CD14-positive monocyte (primary cell): Measurements from ENCODE around the gene CHPF. TPM values are rescaled to one million over a fixed set of nuclear protein-coding genes. Genes with fewer than 3 reads are reported as not detected.

ENCODE experiments used
- DNase-seq, 3 donors: peaks; one replicate each; pipeline ENCODE4 v3.0.0-alpha.2; 2011 to 2022
- H2AFZ ChIP-seq: 2 replicates; pipeline ENCODE4 v1.6.0; 2012; ENCODE audit warnings: mild to moderate bottlenecking, low read depth, low read length, inconsistent platforms; ENCODE audit not compliant: insufficient read depth, poor library complexity, severe bottlenecking
- H3K27ac ChIP-seq, 2 donors: 1 replicate in 1 of 2; 2 replicates in 1 of 2; pipeline ENCODE4 v1.5.1; 2012 to 2013; ENCODE audit warnings: low read length in 2 of 2, control low read depth in 1 of 2, inconsistent platforms in 1 of 2, low read depth in 1 of 2, mild to moderate bottlenecking in 1 of 2
- H3K27me3 ChIP-seq, 2 donors: one replicate each; pipeline versions ENCODE4 v1.6.0 to v1.6.1; 2011 to 2013; ENCODE audit warnings: low read length in 2 of 2; ENCODE audit not compliant: control insufficient read depth in 2 of 2, insufficient read depth in 2 of 2
- H3K36me3 ChIP-seq, 2 donors: replicated peaks in 1 of 2; 1 replicate in 1 of 2; 2 replicates in 1 of 2; pipeline versions ENCODE4 v1.5.1 to v1.6.1; 2012 to 2013; ENCODE audit warnings: low read length in 2 of 2, control low read depth in 1 of 2, inconsistent platforms in 1 of 2, mild to moderate bottlenecking in 1 of 2; ENCODE audit not compliant: insufficient read depth in 2 of 2, control insufficient read depth in 1 of 2
- H3K4me1 ChIP-seq, 2 donors: 1 replicate in 1 of 2; 2 replicates in 1 of 2; pipeline versions ENCODE4 v1.5.1 to v1.6.1; 2012 to 2013; ENCODE audit warnings: low read length in 2 of 2, control low read depth in 1 of 2, inconsistent platforms in 1 of 2, mild to moderate bottlenecking in 1 of 2, moderate library complexity in 1 of 2; ENCODE audit not compliant: insufficient read depth in 2 of 2, control insufficient read depth in 1 of 2
- H3K4me2 ChIP-seq: replicated peaks from 2 replicates; pipeline ENCODE3; 2012; ENCODE audit warnings: low read length, moderate library complexity, mild to moderate bottlenecking; ENCODE audit not compliant: poor library complexity, severe bottlenecking; ENCODE audit errors: extremely low read depth
- H3K4me3 ChIP-seq, 3 experiments: fragments of 200-600 bp in 1 of 3; sonication (generic) in 1 of 3; replicated peaks in 1 of 3; 1 replicate in 2 of 3; 2 replicates in 1 of 3; pipeline ENCODE4 v1.5.1; 2011 to 2013; ENCODE audit warnings: low read length in 3 of 3, mild to moderate bottlenecking in 3 of 3, control low read depth in 2 of 3, low read depth in 2 of 3, inconsistent platforms in 1 of 3, moderate library complexity in 1 of 3
- H3K79me2 ChIP-seq: 2 replicates; pipeline ENCODE4 v1.6.0; 2012; ENCODE audit warnings: mild to moderate bottlenecking, control low read depth, inconsistent platforms, low read length, moderate library complexity; ENCODE audit not compliant: insufficient read depth
- H3K9ac ChIP-seq: 2 replicates; pipeline ENCODE4 v1.6.0; 2017; ENCODE audit warnings: low read length, mild to moderate bottlenecking; ENCODE audit not compliant: insufficient read depth, poor library complexity, severe bottlenecking
- H3K9me3 ChIP-seq, 2 donors: replicated peaks in 1 of 2; 1 replicate in 1 of 2; 2 replicates in 1 of 2; pipeline versions ENCODE4 v1.5.1 to v1.6.1; 2012 to 2013; ENCODE audit warnings: low read length in 2 of 2, control low read depth in 1 of 2; ENCODE audit not compliant: control insufficient read depth in 1 of 2, insufficient read depth in 1 of 2
- H4K20me1 ChIP-seq: 2 replicates; pipeline ENCODE4 v1.6.0; 2012; ENCODE audit warnings: mild to moderate bottlenecking, low read length, control low read depth, moderate library complexity; ENCODE audit not compliant: insufficient read depth
- H3K27ac Mint-ChIP-seq, 7 donors: one replicate each; pipeline ENCODE4 v1.8.0; 2020; ENCODE audit warnings: mild to moderate bottlenecking in 7 of 7, mixed read lengths in 7 of 7, moderate library complexity in 6 of 7, inconsistent platforms in 2 of 7
- H3K27me3 Mint-ChIP-seq, 3 donors: one replicate each; pipeline ENCODE4 v1.8.0; 2021 to 2022; ENCODE audit warnings: low read depth in 3 of 3, mild to moderate bottlenecking in 3 of 3, mixed read lengths in 3 of 3, moderate library complexity in 3 of 3, inconsistent platforms in 1 of 3
- H3K36me3 Mint-ChIP-seq, 2 donors: one replicate each; pipeline ENCODE4 v1.8.0; 2020; ENCODE audit warnings: mixed read lengths in 2 of 2, inconsistent platforms in 1 of 2, mild to moderate bottlenecking in 1 of 2
- H3K4me1 Mint-ChIP-seq: one replicate; pipeline ENCODE4 v1.8.0; 2020; ENCODE audit warnings: mild to moderate bottlenecking, mixed read lengths
- H3K4me3 Mint-ChIP-seq, 2 donors: one replicate each; pipeline ENCODE4 v1.8.0; 2020; ENCODE audit warnings: mild to moderate bottlenecking in 2 of 2, mixed read lengths in 2 of 2, moderate library complexity in 1 of 2
- H3K9me3 Mint-ChIP-seq, 7 donors: one replicate each; pipeline ENCODE4 v1.8.0; 2020 to 2022; ENCODE audit warnings: mixed read lengths in 7 of 7, mild to moderate bottlenecking in 6 of 7, moderate library complexity in 6 of 7, inconsistent platforms in 2 of 7
- WGBS: methylation state at CpG from one replicate; pipeline ENCODE4 v1.1.5; 2013; ENCODE audit warnings: missing lambda C conversion rate; ENCODE audit not compliant: insufficient coverage; 5-methylcytosine and 5-hydroxymethylcytosine counted together
- intact Hi-C, 2 donors: fragments of 100-400 bp; cut with micrococcal nuclease; formaldehyde crosslinking; loops; one replicate each; pipeline versions ENCODE4 v1.15.0 to v1.15.1; 2023
- polyA plus RNA-seq, 3 donors: library from polyadenylated mRNA; depleted of rRNA in 1 of 3; unstranded in 2 of 3; stranded (reverse) in 1 of 3; fragments of 300-500 nt in 2 of 3; fragments of >200 nt in 1 of 3; fragmentation: Illumina TruSeq in 2 of 3; gene quantifications; 1 replicate in 2 of 3; 2 replicates in 1 of 3; pipeline ENCODE4 v1.2.3, GENCODE V29; 2012 to 2021
- TF ChIP-seq, protein P1 (sequence below): fragments of 200-600 bp; IDR thresholded peaks from one replicate; pipeline ENCODE4 v1.8.0; 2022; ENCODE audit warnings: antibody characterized with exemption, mild to moderate bottlenecking

Gene CHPF
- polyA plus RNA-seq, 3 donors, result 0.09 to 0.32 (median 0.09) TPM

DNA sequence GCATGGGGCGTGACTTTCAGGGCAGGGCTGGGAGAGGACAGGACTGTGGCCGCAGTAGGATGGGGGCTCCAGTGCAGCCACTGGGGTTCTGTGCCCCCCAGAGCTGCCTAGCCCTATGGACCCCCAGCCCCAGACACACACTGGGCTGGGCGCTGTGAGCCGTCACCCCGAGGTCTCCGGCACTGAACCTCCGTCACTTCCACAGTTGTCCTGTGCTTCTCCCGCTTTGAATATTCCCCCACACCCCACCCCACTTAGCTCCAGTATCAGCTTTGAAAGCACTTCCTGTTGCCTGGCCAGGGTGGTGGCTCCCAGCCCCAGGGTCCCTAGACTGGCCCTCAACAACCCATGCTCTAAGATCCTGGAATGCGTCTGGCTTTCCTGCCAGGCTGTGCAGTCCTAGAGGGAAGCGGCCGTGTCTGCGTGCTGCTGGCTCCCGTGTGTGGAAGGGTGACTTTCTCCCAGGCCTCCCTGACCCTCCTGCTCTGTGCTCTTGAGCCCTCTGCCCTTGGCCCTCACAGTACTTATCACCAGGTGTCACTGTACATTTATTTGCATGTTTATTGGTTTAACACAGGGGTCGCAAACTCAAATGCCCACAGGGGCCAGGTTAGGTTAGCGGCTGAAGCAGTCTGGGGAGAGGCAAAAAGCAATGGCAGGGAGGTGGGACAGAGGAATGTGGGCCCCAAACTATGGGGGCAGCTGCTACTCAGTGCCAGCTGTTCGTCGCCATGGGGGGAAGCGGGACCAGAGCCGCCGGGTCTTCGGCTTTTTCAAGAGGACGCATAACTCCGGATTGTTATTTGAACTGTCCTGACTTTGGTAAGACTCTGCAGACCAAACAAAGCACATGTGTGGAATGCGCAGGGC lies 17.8 kb upstream of the CHPF start:
- intact Hi-C loops, result no loop called here
- Histone ChIP-seq H3K4me2 (no peak overlapping the region), H3K79me2 (no peaks in the 10 kb centered on the region), H3K27me3 (no peaks in the 10 kb centered on the region), H4K20me1 (no peaks in the 10 kb centered on the region), H2AFZ (no peak overlapping the region), H3K27ac (no peak overlapping the region), H3K9me3 (no peaks in the 10 kb centered on the region), H3K4me1 (no peaks in the 10 kb centered on the region), H3K4me3 (no peak overlapping the region), H3K9ac (no peak overlapping the region), H3K36me3 (no peaks in the 10 kb centered on the region)
- Mint-ChIP-seq H3K4me3 (no peak overlapping the region), H3K9me3 (no peaks in the 10 kb centered on the region), H3K27ac (no peak overlapping the region), H3K27me3 (peaks cover 0 to 2% (median 0%) of the 10 kb centered on the region in 3 donors), H3K36me3 (no peaks in the 10 kb centered on the region), H3K4me1 (no peaks in the 10 kb centered on the region)
- TF ChIP-seq, protein P1, sequence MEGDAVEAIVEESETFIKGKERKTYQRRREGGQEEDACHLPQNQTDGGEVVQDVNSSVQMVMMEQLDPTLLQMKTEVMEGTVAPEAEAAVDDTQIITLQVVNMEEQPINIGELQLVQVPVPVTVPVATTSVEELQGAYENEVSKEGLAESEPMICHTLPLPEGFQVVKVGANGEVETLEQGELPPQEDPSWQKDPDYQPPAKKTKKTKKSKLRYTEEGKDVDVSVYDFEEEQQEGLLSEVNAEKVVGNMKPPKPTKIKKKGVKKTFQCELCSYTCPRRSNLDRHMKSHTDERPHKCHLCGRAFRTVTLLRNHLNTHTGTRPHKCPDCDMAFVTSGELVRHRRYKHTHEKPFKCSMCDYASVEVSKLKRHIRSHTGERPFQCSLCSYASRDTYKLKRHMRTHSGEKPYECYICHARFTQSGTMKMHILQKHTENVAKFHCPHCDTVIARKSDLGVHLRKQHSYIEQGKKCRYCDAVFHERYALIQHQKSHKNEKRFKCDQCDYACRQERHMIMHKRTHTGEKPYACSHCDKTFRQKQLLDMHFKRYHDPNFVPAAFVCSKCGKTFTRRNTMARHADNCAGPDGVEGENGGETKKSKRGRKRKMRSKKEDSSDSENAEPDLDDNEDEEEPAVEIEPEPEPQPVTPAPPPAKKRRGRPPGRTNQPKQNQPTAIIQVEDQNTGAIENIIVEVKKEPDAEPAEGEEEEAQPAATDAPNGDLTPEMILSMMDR, result no peak
- DNase-seq, result no peak
- WGBS, result 91% methylated on average over 14 of the region's 24 CpGs

DNA sequence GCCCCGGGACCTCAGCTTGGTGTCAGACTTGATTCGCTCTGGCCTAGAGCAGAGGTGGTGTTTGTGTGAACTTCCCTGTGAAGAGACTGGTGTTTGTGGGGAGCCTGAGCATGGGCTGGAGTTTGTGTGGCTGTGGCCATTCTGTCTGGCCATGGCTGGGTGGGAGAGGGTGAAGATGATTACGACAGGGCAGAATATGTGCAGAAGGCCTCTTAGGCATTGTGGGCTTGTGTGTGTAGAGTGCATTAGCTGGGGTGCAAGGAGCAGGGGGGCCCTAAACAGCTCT lies 17.2 kb upstream of the CHPF start:
- no peaks in the 10 kb centered on the region for H3K27me3 ChIP-seq

More for the DNA sequence above, 17.2 kb upstream of the CHPF start:
- Mint-ChIP-seq H3K27ac (no peak overlapping the region), H3K36me3 (no peaks in the 10 kb centered on the region), H3K4me1 (no peaks in the 10 kb centered on the region), H3K4me3 (no peak overlapping the region), H3K9me3 (no peaks in the 10 kb centered on the region), H3K27me3 (peaks cover 0 to 4% (median 0%) of the 10 kb centered on the region in 3 donors)
- WGBS, result 91% methylated on average over 3 of the region's 3 CpGs
- Histone ChIP-seq H4K20me1 (no peaks in the 10 kb centered on the region), H3K36me3 (no peaks in the 10 kb centered on the region), H3K9me3 (no peaks in the 10 kb centered on the region), H3K27ac (no peak overlapping the region), H3K4me1 (no peaks in the 10 kb centered on the region), H2AFZ (no peak overlapping the region), H3K79me2 (no peaks in the 10 kb centered on the region), H3K4me2 (no peak overlapping the region), H3K4me3 (no peak overlapping the region), H3K9ac (no peak overlapping the region)
- intact Hi-C loops, result no loop called here
- TF ChIP-seq, protein P1, result no peak
- no peak for DNase-seq
